ENCODE measurements around the gene MAN1C1.

DNA sequence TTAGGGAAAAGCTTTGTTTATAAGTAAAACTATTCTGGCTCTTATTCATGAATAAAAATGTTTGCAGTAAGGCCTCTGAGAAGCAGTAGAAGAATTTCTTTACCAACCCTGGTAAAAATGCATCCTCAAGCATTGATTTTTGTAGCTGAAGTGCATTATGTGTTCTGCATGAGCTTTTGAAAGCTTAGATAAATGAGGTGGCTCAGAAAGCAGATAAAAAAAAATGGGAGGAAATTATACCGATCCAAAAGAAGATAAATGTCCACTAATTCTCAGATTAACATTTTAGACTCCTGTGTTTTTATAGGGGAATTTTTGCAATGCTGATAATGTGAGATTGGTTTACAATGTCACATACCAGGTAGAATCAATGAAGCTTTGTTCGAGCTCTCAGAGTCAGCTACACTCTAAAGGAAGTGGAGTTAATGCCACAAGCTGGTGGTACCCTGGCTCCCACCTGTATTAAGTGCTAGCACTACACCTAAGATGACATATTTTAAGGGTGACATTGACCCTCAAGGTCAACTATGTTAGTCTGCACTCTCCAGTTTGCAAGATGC is 97.9 kb downstream of the MAN1C1 start:
- TF ChIP-seq, protein P1, sequence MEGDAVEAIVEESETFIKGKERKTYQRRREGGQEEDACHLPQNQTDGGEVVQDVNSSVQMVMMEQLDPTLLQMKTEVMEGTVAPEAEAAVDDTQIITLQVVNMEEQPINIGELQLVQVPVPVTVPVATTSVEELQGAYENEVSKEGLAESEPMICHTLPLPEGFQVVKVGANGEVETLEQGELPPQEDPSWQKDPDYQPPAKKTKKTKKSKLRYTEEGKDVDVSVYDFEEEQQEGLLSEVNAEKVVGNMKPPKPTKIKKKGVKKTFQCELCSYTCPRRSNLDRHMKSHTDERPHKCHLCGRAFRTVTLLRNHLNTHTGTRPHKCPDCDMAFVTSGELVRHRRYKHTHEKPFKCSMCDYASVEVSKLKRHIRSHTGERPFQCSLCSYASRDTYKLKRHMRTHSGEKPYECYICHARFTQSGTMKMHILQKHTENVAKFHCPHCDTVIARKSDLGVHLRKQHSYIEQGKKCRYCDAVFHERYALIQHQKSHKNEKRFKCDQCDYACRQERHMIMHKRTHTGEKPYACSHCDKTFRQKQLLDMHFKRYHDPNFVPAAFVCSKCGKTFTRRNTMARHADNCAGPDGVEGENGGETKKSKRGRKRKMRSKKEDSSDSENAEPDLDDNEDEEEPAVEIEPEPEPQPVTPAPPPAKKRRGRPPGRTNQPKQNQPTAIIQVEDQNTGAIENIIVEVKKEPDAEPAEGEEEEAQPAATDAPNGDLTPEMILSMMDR (IDR thresholded peaks at IDR 0.05; ENCODE audit: extremely low read depth in 1 of 2, insufficient read depth in 1 of 2, low read depth in 1 of 2, low read length in 2 of 2): no peak
- TF ChIP-seq, protein P2, sequence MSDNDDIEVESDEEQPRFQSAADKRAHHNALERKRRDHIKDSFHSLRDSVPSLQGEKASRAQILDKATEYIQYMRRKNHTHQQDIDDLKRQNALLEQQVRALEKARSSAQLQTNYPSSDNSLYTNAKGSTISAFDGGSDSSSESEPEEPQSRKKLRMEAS (IDR thresholded peaks at IDR 0.05; ENCODE audit: insufficient read depth, insufficient read length): no peak

Data from endothelial cell of umbilical vein (primary cell).